ENCODE results near the gene NHP2.
"Not testable (repeated sequence)": the region's sequence is repeated elsewhere in the genome, so short reads cannot be mapped to it uniquely, and the experiment has no call there.

Gene NHP2

GRCh38 chr5:178153530-178154340, at the start of gene NHP2:
Gene NHP2 (minus strand): TSS chr5:178153885. CDS start chr5:178153817, 68 bp downstream.
- DNase-seq (ENCODE audit: low read depth in 2 of 2) = peak; percentile 97 to 98

- DNase-seq (ENCODE audit: low read depth in 2 of 2) = no peak
These were observed 48.9 kb upstream of the NHP2 start for GRCh38 chr5:178202541-178202940.

GRCh38 chr5:178201927-178202235, 48.2 kb upstream of the NHP2 start:
- no peak for DNase-seq (ENCODE audit: low read depth in 2 of 2)

- DNase-seq (ENCODE audit: low read depth in 2 of 2) = no peak
These were observed 47.7 kb upstream of the NHP2 start for GRCh38 chr5:178201221-178201926.

- DNase-seq (ENCODE audit: low read depth in 2 of 2) = no peak
These were observed 46.1 kb upstream of the NHP2 start for GRCh38 chr5:178199581-178200434.

- DNase-seq (ENCODE audit: low read depth in 2 of 2) = no peak
These were observed 45.0 kb upstream of the NHP2 start for GRCh38 chr5:178198706-178199105.

GRCh38 chr5:178198151-178198550, 44.5 kb upstream of the NHP2 start:
- DNase-seq (ENCODE audit: low read depth in 2 of 2) = not testable (repeated sequence)

- no peak for DNase-seq (ENCODE audit: low read depth in 2 of 2)
These were observed 43.3 kb upstream of the NHP2 start for GRCh38 chr5:178196986-178197385.

- DNase-seq (ENCODE audit: low read depth in 2 of 2) = no peak
These were observed 42.7 kb upstream of the NHP2 start for GRCh38 chr5:178196281-178196812.

GRCh38 chr5:178194026-178194425, 40.3 kb upstream of the NHP2 start:
- no peak for DNase-seq (ENCODE audit: low read depth in 2 of 2)

GRCh38 chr5:178193251-178193809, 39.6 kb upstream of the NHP2 start:
- DNase-seq (ENCODE audit: low read depth in 2 of 2) = no peak

- no peak for DNase-seq (ENCODE audit: low read depth in 2 of 2)
These were observed 39.1 kb upstream of the NHP2 start for GRCh38 chr5:178192787-178193186.

- DNase-seq (ENCODE audit: low read depth in 2 of 2) = no peak
These were observed 38.6 kb upstream of the NHP2 start for GRCh38 chr5:178192244-178192643.

- DNase-seq (ENCODE audit: low read depth in 2 of 2) = no peak
These were observed 38.0 kb upstream of the NHP2 start for GRCh38 chr5:178191661-178192060.

- DNase-seq (ENCODE audit: low read depth in 2 of 2) = no peak
These were observed 35.7 kb upstream of the NHP2 start for GRCh38 chr5:178189433-178189832.

- DNase-seq (ENCODE audit: low read depth in 2 of 2) = no peak
These were observed 33.3 kb upstream of the NHP2 start, which contains the start of gene GMCL2 for GRCh38 chr5:178187014-178187413. Gene GMCL2 (minus strand): TSS chr5:178187371. CDS start chr5:178187299, 72 bp downstream.

- no peak for DNase-seq (ENCODE audit: low read depth in 2 of 2)
These were observed 32.7 kb upstream of the NHP2 start for GRCh38 chr5:178186427-178186826.

- no peak for DNase-seq (ENCODE audit: low read depth in 2 of 2)
These were observed 28.6 kb upstream of the NHP2 start for GRCh38 chr5:178182158-178182876.

GRCh38 chr5:178180141-178180863, 26.6 kb upstream of the NHP2 start:
- DNase-seq (ENCODE audit: low read depth in 2 of 2) = no peak

- no peak for DNase-seq (ENCODE audit: low read depth in 2 of 2)
These were observed 23.9 kb upstream of the NHP2 start for GRCh38 chr5:178177569-178177968.

All from activated CD4-positive, alpha-beta T cell treated with anti-CD3 and anti-CD28 coated beads for 24 hours (primary cell).